Hepatocyte (in vitro differentiated cells): Measurements from ENCODE around the gene P2RY2. TPM values are rescaled to one million over a fixed set of nuclear protein-coding genes. Genes with fewer than 3 reads are reported as not detected.

Source experiments
- DNase-seq: peaks from one replicate; pipeline ENCODE4 v3.0.0-alpha.2; 2016; ENCODE audit warnings: low spot score
- H2AFZ ChIP-seq: fragments of 200-600 bp; sonication (generic); 2 replicates; pipeline ENCODE4 v1.6.0; 2016; ENCODE audit warnings: antibody characterized with exemption, mild to moderate bottlenecking
- H3K27ac ChIP-seq: fragments of 200-600 bp; sonication (generic); 2 replicates; pipeline ENCODE4 v1.5.1; 2016; ENCODE audit warnings: mild to moderate bottlenecking
- H3K27me3 ChIP-seq: fragments of 200-600 bp; sonication (generic); 2 replicates; pipeline ENCODE4 v1.6.1; 2016
- H3K36me3 ChIP-seq: fragments of 200-600 bp; sonication (generic); replicated peaks from 2 replicates; pipeline ENCODE4 v1.5.1; 2016; ENCODE audit warnings: low read depth; ENCODE audit not compliant: insufficient read depth
- H3K4me1 ChIP-seq: fragments of 200-600 bp; sonication (generic); 2 replicates; pipeline ENCODE4 v1.5.1; 2016; ENCODE audit warnings: mild to moderate bottlenecking, moderate library complexity; ENCODE audit not compliant: insufficient read depth
- H3K4me2 ChIP-seq: fragments of 200-600 bp; sonication (generic); 2 replicates; pipeline ENCODE4 v1.6.0; 2016
- H3K4me3 ChIP-seq: fragments of 200-600 bp; sonication (generic); 2 replicates; pipeline ENCODE4 v1.5.1; 2016; ENCODE audit warnings: mild to moderate bottlenecking
- H3K79me2 ChIP-seq: fragments of 200-600 bp; sonication (generic); 2 replicates; pipeline ENCODE4 v1.6.0; 2017; ENCODE audit warnings: mild to moderate bottlenecking
- H3K9me2 ChIP-seq: fragments of 200-600 bp; sonication (generic); replicated peaks from 2 replicates; pipeline ENCODE4 v1.6.0; 2017; ENCODE audit warnings: mild to moderate bottlenecking; ENCODE audit not compliant: insufficient read depth
- H3K9me3 ChIP-seq: fragments of 200-600 bp; sonication (generic); 2 replicates; pipeline ENCODE4 v1.5.1; 2016; ENCODE audit warnings: low read depth, mild to moderate bottlenecking
- H4K20me1 ChIP-seq: fragments of 200-600 bp; sonication (generic); 2 replicates; pipeline ENCODE4 v1.6.0; 2016; ENCODE audit warnings: mild to moderate bottlenecking; ENCODE audit not compliant: insufficient read depth, poor library complexity, severe bottlenecking
- CTCF ChIP-seq: fragments of 200-600 bp; sonication (generic); IDR thresholded peaks from 2 replicates; pipeline ENCODE4 v1.5.1; 2016; ENCODE audit warnings: antibody characterized with exemption, mild to moderate bottlenecking; ENCODE audit not compliant: poor library complexity
- EZH2 ChIP-seq: fragments of 200-600 bp; sonication (generic); IDR thresholded peaks from 2 replicates; pipeline ENCODE4 v1.6.1; 2016; ENCODE audit warnings: antibody characterized with exemption, mild to moderate bottlenecking, borderline replicate concordance
- EZH2phosphoT487 ChIP-seq: fragments of 200-600 bp; sonication (generic); IDR thresholded peaks from one replicate; pipeline ENCODE4 v1.6.1; 2018; ENCODE audit warnings: antibody characterized with exemption, mild to moderate bottlenecking, low read depth, moderate library complexity; ENCODE audit not compliant: unreplicated experiment, severe bottlenecking
- WGBS: methylation state at CpG from one replicate; pipeline ENCODE4 v1.1.6; 2016; ENCODE audit warnings: low lambda C conversion rate; ENCODE audit errors: missing lambda C conversion rate; 5-methylcytosine and 5-hydroxymethylcytosine counted together
- polyA plus RNA-seq: library from polyadenylated mRNA; unstranded; fragments of >200 nt; fragmentation: Nextera tagmentation; extraction: Ambion mirVana; gene quantifications from 2 replicates; pipeline ENCODE4 v1.2.1, GENCODE V29; 2016
- total RNA-seq: library from RNA; depleted of rRNA; stranded (reverse); fragments of >200 nt; gene quantifications from 2 replicates; pipeline ENCODE4 v1.2.3, GENCODE V29; 2014

P2RY2 gene
- total and polyA plus RNA-seq, 2 experiments from 2014 or later, result 2.5 to 6.3 TPM

DNA sequence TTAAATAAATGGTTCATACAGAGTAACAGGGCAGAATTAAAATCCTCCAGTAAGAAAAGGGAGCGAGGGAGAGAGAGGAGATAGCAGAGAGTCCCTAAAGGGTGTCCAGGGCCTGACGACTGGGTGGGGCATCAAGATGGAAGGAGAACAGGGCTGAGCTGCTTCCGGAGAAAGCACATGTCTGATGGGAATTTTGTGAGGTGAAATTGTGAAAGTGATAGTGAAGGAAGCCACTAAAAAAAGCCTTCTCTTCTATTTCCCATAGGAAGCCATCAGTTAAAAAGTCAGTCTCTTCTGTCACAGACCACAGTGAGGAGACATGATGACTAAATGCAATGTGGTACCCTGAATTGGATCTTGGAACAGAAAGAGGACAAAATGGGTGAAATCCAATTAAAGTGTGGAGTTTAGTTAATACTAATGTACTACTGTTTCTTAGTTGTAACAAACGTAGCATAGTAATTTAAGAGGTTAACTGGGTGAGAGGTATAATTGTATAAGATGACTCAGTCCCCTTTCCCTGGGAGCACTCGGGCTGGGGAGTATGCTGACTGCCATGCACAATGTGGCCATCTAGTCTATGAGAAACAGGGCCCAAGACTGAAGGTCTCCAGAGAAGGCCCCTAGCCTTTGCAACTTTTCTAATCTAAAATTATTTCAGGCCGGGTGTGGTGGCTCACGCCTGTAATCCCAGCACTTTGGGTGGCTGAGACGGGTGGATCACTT lies 46.5 kb upstream of the P2RY2 start:
- Histone ChIP-seq H3K4me2 (no peak overlapping the region), H3K27ac (no peak overlapping the region), H3K79me2 (no peaks in the 10 kb centered on the region), H4K20me1 (no peaks in the 10 kb centered on the region), H3K9me3 (no peaks in the 10 kb centered on the region), H3K36me3 (no peaks in the 10 kb centered on the region), H2AFZ (no peak overlapping the region), H3K4me1 (peaks cover 12% of the 10 kb centered on the region), H3K9me2 (no peaks in the 10 kb centered on the region), H3K27me3 (no peaks in the 10 kb centered on the region), H3K4me3 (no peak overlapping the region)
- TF ChIP-seq EZH2, result no peak
- TF ChIP-seq EZH2phosphoT487, result no peak
- TF ChIP-seq CTCF, result no peak
- WGBS, result 85% methylated on average over 8 of the region's 8 CpGs
- no peak for DNase-seq

- Histone ChIP-seq H3K9me2 (no peaks in the 10 kb centered on the region), H3K79me2 (no peaks in the 10 kb centered on the region), H3K27me3 (no peaks in the 10 kb centered on the region), H3K27ac (no peak overlapping the region), H2AFZ (no peak overlapping the region), H3K4me2 (no peak overlapping the region), H3K9me3 (no peaks in the 10 kb centered on the region), H3K4me3 (no peak overlapping the region), H4K20me1 (no peaks in the 10 kb centered on the region), H3K36me3 (no peaks in the 10 kb centered on the region), H3K4me1 (peaks cover 19% of the 10 kb centered on the region)
- 66% methylated on average over 4 of the region's 4 CpGs for WGBS
- TF ChIP-seq CTCF (no peak), EZH2phosphoT487 (no peak), EZH2 (no peak)
- DNase-seq, result no peak
Observed at GRCh38 chr11:73172992-73173656, 45.0 kb upstream of the P2RY2 start.

- DNase-seq, result no peak
- H3K9me3 ChIP-seq, result no peaks in the 10 kb centered on the region
- H3K27ac ChIP-seq, result no peak overlapping the region
- H3K9me2 ChIP-seq, result no peaks in the 10 kb centered on the region
- no peaks in the 10 kb centered on the region for H3K79me2 ChIP-seq
- no peak for TF ChIP-seq EZH2
- TF ChIP-seq CTCF, result no peak
- no peak for TF ChIP-seq EZH2phosphoT487
- no peaks in the 10 kb centered on the region for H4K20me1 ChIP-seq
- 78% methylated on average over 11 of the region's 11 CpGs for WGBS
- H3K36me3 ChIP-seq, result no peaks in the 10 kb centered on the region
- no peak overlapping the region for H2AFZ ChIP-seq
- H3K4me2 ChIP-seq, result no peak overlapping the region
- no peak overlapping the region for H3K4me3 ChIP-seq
- no peaks in the 10 kb centered on the region for H3K27me3 ChIP-seq
- peaks cover 19% of the 10 kb centered on the region for H3K4me1 ChIP-seq
Observed at GRCh38 chr11:73173755-73174494, 44.2 kb upstream of the P2RY2 start.
